HFF-Myc (cell line): ENCODE results near the gene HIVEP1.

ENCODE experiments used
- DNase-seq: peaks from one replicate; pipeline ENCODE4 v3.0.0-alpha.2; 2011; ENCODE audit warnings: low read depth; ENCODE audit errors: extremely low read depth
- H3K4me3 ChIP-seq: replicated peaks from 2 replicates; pipeline ENCODE4 v1.5.1; 2011; ENCODE audit warnings: low read depth, mild to moderate bottlenecking, control low read depth, low read length
- CTCF ChIP-seq: IDR thresholded peaks from 2 replicates; pipeline ENCODE4 v1.5.1; 2012; ENCODE audit warnings: mild to moderate bottlenecking, low read depth, low read length, control low read depth; ENCODE audit errors: missing control alignments

HIVEP1 gene

GRCh38 chr6:12066297-12066696, 54.2 kb downstream of the HIVEP1 start:
- no peak for TF ChIP-seq CTCF
- no peak overlapping the region for H3K4me3 ChIP-seq
- DNase-seq = no peak

- no peak for TF ChIP-seq CTCF
- DNase-seq = no peak
- no peak overlapping the region for H3K4me3 ChIP-seq
Observed at GRCh38 chr6:12068899-12069557, 56.9 kb downstream of the HIVEP1 start.

GRCh38 chr6:12069891-12070529, 57.9 kb downstream of the HIVEP1 start:
- DNase-seq = no peak
- TF ChIP-seq CTCF = no peak
- H3K4me3 ChIP-seq = no peak overlapping the region

- H3K4me3 ChIP-seq = no peak overlapping the region
- TF ChIP-seq CTCF = no peak
- no peak for DNase-seq
Observed at GRCh38 chr6:12071064-12071615, 59.0 kb downstream of the HIVEP1 start.

GRCh38 chr6:12075067-12075563, 63.0 kb downstream of the HIVEP1 start:
- H3K4me3 ChIP-seq = no peak overlapping the region
- peak; percentile 19 for TF ChIP-seq CTCF
- DNase-seq = no peak

GRCh38 chr6:12077021-12077710, 65.1 kb downstream of the HIVEP1 start:
- no peak overlapping the region for H3K4me3 ChIP-seq
- TF ChIP-seq CTCF = no peak
- no peak for DNase-seq
